Measurements from ENCODE around the gene F2RL1.

DNA sequence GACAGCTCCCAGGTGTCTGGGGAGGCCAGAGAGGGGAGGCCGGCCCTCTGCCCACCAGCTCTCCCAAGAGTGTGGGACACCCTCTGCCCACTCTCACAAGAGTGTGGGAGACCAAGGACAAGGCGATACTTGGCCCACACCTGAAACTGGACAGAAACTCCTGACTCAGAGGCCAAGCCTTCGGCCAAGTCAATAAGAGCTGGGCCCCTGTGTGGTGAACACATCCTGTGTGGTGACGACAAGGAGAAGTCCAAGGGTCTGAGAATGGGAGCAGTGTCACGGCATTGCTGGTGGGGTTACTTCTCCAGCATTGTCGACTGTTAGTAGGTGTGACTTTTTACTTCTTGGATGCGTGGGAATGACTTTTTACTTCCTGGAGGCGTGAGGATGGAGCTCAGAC, 14.6 kb upstream of the F2RL1 start:
- TF ChIP-seq EZH2 (IDR thresholded peaks at IDR 0.05; ENCODE audit: insufficient read depth, poor library complexity, severe bottlenecking) (no peak), EZH2phosphoT487 (IDR thresholded peaks at IDR 0.05; ENCODE audit: insufficient read depth, low read depth) (no peak)
